HepG2 (cell line): Measurements from ENCODE around the gene MDFI. TPM values are rescaled to one million over a fixed set of nuclear protein-coding genes. Genes with fewer than 3 reads are reported as not detected.

Experiments
- ATAC-seq: fragments of 200-7000 bp; cut with Tn5 transposase; 3 replicates; pipeline ENCODE4 v1.9.1; 2020; ENCODE audit warnings: mild to moderate bottlenecking, moderate library complexity
- BruUV-seq: library from RNA; stranded (reverse); fragments of 400-500 nt; replicated peaks from 2 replicates; lab custom pipeline; 2021; lab: Mats Ljungman, UMichigan
- CTCF ChIA-PET: fragments of 300-600 bp; formaldehyde crosslinking; extraction: SDS; loops from one replicate; lab custom pipeline; 2021; ENCODE audit warnings: low total read pairs, inconsistent platforms, low intra/inter-chr PET ratio; lab: Yijun Ruan, JAX
- POLR2A ChIA-PET: fragments of 350-600 bp; sonication (Branson Sonifier 250); formaldehyde crosslinking; loops from one replicate; lab custom pipeline; 2020; ENCODE audit warnings: antibody characterized with exemption, inconsistent platforms; lab: Yijun Ruan, JAX
- DNase-seq: peaks from one replicate; pipeline ENCODE4 v3.0.0-alpha.2; 2015; ENCODE audit warnings: low spot score
- FAIRE-seq: peaks from 3 replicates; lab custom pipeline; 2011; peaks lifted over from hg19 to GRCh38; lab: Jason Lieb, UNC
- H2AFZ ChIP-seq: one replicate; pipeline ENCODE4 v1.6.1; 2011; ENCODE audit warnings: low read length, inconsistent platforms
- H3K27ac ChIP-seq: fragments of 300-600 bp; 3 replicates; pipeline ENCODE4 v1.8.0; 2011; ENCODE audit warnings: mixed run types, mild to moderate bottlenecking, mixed read lengths, low read length, inconsistent platforms; ENCODE audit not compliant: insufficient read depth; ENCODE audit errors: extremely low read length
- H3K27me3 ChIP-seq, 2 experiments: fragments of 200-600 bp in 1 of 2; 2 replicates in 1 of 2; 3 replicates in 1 of 2; pipeline versions ENCODE4 v1.6.0 to v1.8.0; 2011; ENCODE audit warnings: low read length in 2 of 2, mild to moderate bottlenecking in 2 of 2, moderate library complexity in 2 of 2, inconsistent platforms in 1 of 2; ENCODE audit not compliant: insufficient read depth in 2 of 2, control insufficient read depth in 1 of 2
- H3K36me3 ChIP-seq, 2 experiments: fragments of 200-600 bp in 1 of 2; replicated peaks in 1 of 2; 2 replicates in 1 of 2; 3 replicates in 1 of 2; pipeline versions ENCODE4 v1.5.1 to v1.8.0; 2011; ENCODE audit warnings: low read length in 2 of 2, inconsistent platforms in 1 of 2; ENCODE audit not compliant: insufficient read depth in 2 of 2, control insufficient read depth in 1 of 2
- H3K4me1 ChIP-seq: 2 replicates; pipeline ENCODE4 v1.5.1; 2012; ENCODE audit warnings: low read length, inconsistent platforms; ENCODE audit not compliant: insufficient read depth
- H3K4me2 ChIP-seq: 2 replicates; pipeline ENCODE4 v1.6.0; 2011; ENCODE audit warnings: low read depth, low read length, inconsistent platforms
- H3K4me3 ChIP-seq, 3 experiments: fragments of 200-600 bp in 1 of 3; sonication (generic), shearing (Covaris generic) in 1 of 3; replicated peaks in 1 of 3; 2 replicates each; pipeline ENCODE4 v1.5.1; 2011 to 2016; ENCODE audit warnings: low read length in 3 of 3, inconsistent platforms in 2 of 3, low read depth in 2 of 3, mild to moderate bottlenecking in 2 of 3, control low read depth in 1 of 3, mixed read lengths in 1 of 3; ENCODE audit not compliant: insufficient read depth in 1 of 3
- H3K79me2 ChIP-seq: one replicate; pipeline ENCODE4 v1.6.1; 2011; ENCODE audit warnings: low read length, inconsistent platforms; ENCODE audit not compliant: insufficient read depth
- H3K9ac ChIP-seq: 2 replicates; pipeline ENCODE4 v1.6.0; 2011; ENCODE audit warnings: mild to moderate bottlenecking, low read depth, low read length, inconsistent platforms; ENCODE audit not compliant: insufficient read depth
- H3K9me3 ChIP-seq: 2 replicates; pipeline ENCODE4 v1.5.1; 2012; ENCODE audit warnings: mild to moderate bottlenecking, low read length
- H4K20me1 ChIP-seq: 2 replicates; pipeline ENCODE4 v1.6.0; 2011; ENCODE audit warnings: inconsistent platforms, mild to moderate bottlenecking, low read length, moderate library complexity; ENCODE audit not compliant: insufficient read depth
- ARNTL ChIP-seq: sonication (generic); formaldehyde crosslinking; IDR thresholded peaks from 2 replicates; pipeline ENCODE4 v1.4.0; 2020; ENCODE audit warnings: mild to moderate bottlenecking, missing genetic modification reagents
- CHD2 ChIP-seq: IDR thresholded peaks from 2 replicates; pipeline ENCODE4 v1.6.1; 2011; ENCODE audit warnings: low read depth, low read length, improper control_type of control experiment
- ESRRA ChIP-seq: sonication (generic); formaldehyde crosslinking; IDR thresholded peaks from 2 replicates; pipeline ENCODE4 v1.5.1; 2020; ENCODE audit warnings: mild to moderate bottlenecking, low read depth, missing genetic modification reagents
- HNRNPL ChIP-seq: fragments of 200-400 bp; formaldehyde crosslinking; IDR thresholded peaks from 2 replicates; pipeline ENCODE4 v1.6.1; 2017; ENCODE audit warnings: mild to moderate bottlenecking, low read depth, low read length
- TBP ChIP-seq: sonication (generic); formaldehyde crosslinking; IDR thresholded peaks from 2 replicates; pipeline ENCODE4 v1.5.0; 2020; ENCODE audit warnings: missing genetic modification reagents
- ZFP82 ChIP-seq: sonication (generic); formaldehyde crosslinking; IDR thresholded peaks from 2 replicates; pipeline ENCODE4 v1.5.1; 2020; ENCODE audit warnings: mild to moderate bottlenecking, missing genetic modification reagents, borderline replicate concordance
- ZMYM4 ChIP-seq: sonication (generic); formaldehyde crosslinking; IDR thresholded peaks from 2 replicates; pipeline ENCODE4 v1.8.1; 2023; ENCODE audit warnings: mild to moderate bottlenecking, missing genetic modification reagents
- ZNF432 ChIP-seq: sonication (generic); formaldehyde crosslinking; IDR thresholded peaks from 2 replicates; pipeline ENCODE4 v1.5.0; 2020; ENCODE audit warnings: missing genetic modification reagents, mild to moderate bottlenecking, borderline replicate concordance
- ZNF772 ChIP-seq: sonication (generic); formaldehyde crosslinking; IDR thresholded peaks from 2 replicates; pipeline ENCODE4 v1.5.0; 2020; ENCODE audit warnings: mild to moderate bottlenecking, missing genetic modification reagents
- WGBS: methylation state at CpG from one replicate; pipeline ENCODE4 v1.1.6; 2017; ENCODE audit warnings: low lambda C conversion rate; 5-methylcytosine and 5-hydroxymethylcytosine counted together
- in situ Hi-C: cut with HindIII; loops from 2 replicates; pipeline ENCODE4 v1.10.0; 2017; ENCODE audit warnings: low pct_unique_long_range_greater_than_20kb; ENCODE audit not compliant: extremely low pct_ligation_motif_present
- intact Hi-C: fragments of 100-400 bp; cut with micrococcal nuclease; formaldehyde crosslinking; loops from one replicate; pipeline ENCODE4 v1.10.0; 2022; ENCODE audit not compliant: unreplicated experiment
- polyA plus RNA-seq, 8 experiments: library from polyadenylated mRNA; depleted of rRNA in 3 of 8; stranded (reverse) in 7 of 8; unstranded in 1 of 8; fragments of >200 nt; fragmentation: Illumina TruSeq in 4 of 8; extraction: Trizol in 4 of 8; gene quantifications; 2 replicates each; pipeline versions ENCODE4 v1.2.1 to v1.2.3, GENCODE V29; 2011 to 2016; ENCODE audit warnings: low read depth in 4 of 8, missing spikeins in 1 of 8, mixed read lengths in 1 of 8; ENCODE audit not compliant: insufficient read depth in 1 of 8
- total RNA-seq, 5 experiments: library from RNA; depleted of rRNA; stranded (reverse); fragments of >200 nt; fragmentation: Illumina TruSeq; extraction: Trizol; gene quantifications; 2 replicates each; pipeline ENCODE4 v1.2.3, GENCODE V29; 2016; ENCODE audit warnings: low read depth in 1 of 5
- TF ChIP-seq, protein P1 (sequence below): sonication (generic); formaldehyde crosslinking; IDR thresholded peaks from 2 replicates; pipeline ENCODE4 v1.4.0; 2020; ENCODE audit warnings: missing genetic modification reagents
- TF ChIP-seq, protein P2 (sequence below): sonication (generic); formaldehyde crosslinking; IDR thresholded peaks from 2 replicates; pipeline ENCODE4 v1.5.0; 2020; ENCODE audit warnings: mild to moderate bottlenecking, missing genetic modification reagents
- TF ChIP-seq, protein P3 (sequence below): IDR thresholded peaks from 2 replicates; pipeline ENCODE4 v1.6.1; 2016; ENCODE audit warnings: mild to moderate bottlenecking, missing biosample characterization, missing genetic modification reagents

MDFI gene
- total and polyA plus RNA-seq, 2 of the 13 experiments (the other 11 are each of a cell fraction or from before 2014, with no cell fraction given) = 0.28 TPM; not detected in 1

DNA sequence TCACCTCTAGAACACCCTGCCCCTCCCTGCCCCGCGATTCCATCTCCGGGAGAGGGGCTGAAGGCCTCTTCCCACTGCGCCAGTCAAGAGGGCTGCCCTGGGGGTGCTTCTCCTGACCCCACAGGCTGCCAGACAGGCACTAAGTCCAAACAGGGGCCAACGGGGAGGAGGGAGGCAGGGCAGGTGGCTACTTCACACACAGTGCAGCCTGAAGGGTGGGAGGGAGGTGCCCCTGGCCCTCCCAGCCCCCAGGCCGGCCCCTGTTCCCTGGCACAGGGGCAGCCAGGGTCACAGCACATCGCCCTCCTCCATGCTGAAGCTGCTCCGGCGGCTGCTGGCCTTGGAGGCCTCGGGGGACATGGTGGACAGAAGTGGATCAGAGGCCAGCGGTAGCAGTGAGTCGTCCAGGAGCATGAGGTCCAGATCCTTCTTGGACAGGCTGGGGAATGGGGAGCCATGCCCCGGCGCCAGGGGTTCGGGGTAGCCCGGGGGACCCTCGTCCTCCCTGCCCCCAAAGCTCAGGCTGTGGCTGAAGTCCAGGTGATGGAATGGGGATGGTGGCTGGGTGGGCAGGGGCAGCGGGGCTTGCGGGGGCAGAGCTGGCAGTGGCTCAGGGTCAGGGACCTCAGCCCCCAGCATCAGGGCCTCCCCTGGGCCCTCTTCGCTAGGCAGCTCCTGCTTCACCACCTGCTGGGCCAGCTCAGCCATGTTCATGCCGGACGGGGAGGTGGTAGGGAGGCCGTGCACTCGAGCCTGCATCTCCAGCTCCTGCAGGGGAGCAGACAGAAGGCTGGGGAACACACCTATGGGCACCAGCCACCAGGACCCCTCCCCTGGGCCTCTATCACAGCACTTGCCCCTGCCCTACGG lies 46.3 kb downstream of the MDFI start (continued):
- TF ChIP-seq, protein P1, sequence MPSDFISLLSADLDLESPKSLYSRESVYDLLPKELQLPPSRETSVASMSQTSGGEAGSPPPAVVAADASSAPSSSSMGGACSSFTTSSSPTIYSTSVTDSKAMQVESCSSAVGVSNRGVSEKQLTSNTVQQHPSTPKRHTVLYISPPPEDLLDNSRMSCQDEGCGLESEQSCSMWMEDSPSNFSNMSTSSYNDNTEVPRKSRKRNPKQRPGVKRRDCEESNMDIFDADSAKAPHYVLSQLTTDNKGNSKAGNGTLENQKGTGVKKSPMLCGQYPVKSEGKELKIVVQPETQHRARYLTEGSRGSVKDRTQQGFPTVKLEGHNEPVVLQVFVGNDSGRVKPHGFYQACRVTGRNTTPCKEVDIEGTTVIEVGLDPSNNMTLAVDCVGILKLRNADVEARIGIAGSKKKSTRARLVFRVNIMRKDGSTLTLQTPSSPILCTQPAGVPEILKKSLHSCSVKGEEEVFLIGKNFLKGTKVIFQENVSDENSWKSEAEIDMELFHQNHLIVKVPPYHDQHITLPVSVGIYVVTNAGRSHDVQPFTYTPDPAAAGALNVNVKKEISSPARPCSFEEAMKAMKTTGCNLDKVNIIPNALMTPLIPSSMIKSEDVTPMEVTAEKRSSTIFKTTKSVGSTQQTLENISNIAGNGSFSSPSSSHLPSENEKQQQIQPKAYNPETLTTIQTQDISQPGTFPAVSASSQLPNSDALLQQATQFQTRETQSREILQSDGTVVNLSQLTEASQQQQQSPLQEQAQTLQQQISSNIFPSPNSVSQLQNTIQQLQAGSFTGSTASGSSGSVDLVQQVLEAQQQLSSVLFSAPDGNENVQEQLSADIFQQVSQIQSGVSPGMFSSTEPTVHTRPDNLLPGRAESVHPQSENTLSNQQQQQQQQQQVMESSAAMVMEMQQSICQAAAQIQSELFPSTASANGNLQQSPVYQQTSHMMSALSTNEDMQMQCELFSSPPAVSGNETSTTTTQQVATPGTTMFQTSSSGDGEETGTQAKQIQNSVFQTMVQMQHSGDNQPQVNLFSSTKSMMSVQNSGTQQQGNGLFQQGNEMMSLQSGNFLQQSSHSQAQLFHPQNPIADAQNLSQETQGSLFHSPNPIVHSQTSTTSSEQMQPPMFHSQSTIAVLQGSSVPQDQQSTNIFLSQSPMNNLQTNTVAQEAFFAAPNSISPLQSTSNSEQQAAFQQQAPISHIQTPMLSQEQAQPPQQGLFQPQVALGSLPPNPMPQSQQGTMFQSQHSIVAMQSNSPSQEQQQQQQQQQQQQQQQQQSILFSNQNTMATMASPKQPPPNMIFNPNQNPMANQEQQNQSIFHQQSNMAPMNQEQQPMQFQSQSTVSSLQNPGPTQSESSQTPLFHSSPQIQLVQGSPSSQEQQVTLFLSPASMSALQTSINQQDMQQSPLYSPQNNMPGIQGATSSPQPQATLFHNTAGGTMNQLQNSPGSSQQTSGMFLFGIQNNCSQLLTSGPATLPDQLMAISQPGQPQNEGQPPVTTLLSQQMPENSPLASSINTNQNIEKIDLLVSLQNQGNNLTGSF = no peak
- no peak for TF ChIP-seq ZNF432 (CRISPR knock-in tag)
- no peak for TF ChIP-seq ZFP82 (CRISPR knock-in tag)
- TF ChIP-seq TBP (CRISPR knock-in tag) = no peak

DNA sequence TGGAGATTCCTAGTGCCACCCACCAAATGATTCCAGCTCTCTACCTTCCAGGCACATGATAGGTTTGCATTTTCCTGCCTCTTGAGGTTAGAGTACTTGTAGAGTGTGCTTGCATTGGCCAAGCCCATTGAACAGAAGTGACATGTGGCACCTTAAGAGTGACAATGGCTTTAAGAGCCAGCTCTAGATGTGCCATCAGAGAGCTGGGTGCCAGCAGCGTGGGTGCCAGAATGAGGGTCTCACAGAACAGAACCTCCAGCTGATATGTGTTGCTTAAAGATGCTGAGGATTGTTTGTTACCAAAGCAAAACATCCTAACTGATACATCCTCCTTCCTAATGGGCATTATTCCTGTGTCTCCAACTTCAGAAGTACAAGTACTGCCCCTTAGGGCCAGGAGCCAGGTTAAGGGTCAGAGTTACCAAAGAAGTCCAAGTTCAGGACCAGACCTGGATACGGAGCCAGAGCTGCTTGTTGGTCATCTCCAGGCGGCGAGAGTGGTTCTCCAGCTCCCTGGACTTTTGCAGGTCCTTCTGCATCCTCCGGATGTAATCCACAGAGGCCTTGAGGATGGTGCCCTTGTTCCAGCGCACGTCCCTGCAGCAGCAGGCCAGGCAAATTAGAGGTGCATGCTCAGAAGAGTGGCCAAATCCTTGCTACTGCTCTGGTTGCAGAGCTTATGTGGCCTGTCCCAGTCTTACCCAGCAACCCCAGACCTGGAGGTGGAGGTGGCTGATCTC lies 47.5 kb downstream of the MDFI start:
- intact Hi-C loops (no loop called here), in situ Hi-C loops (no loop called here)
- WGBS = 90% methylated on average over 6 of the region's 7 CpGs
- TF ChIP-seq, protein P2, sequence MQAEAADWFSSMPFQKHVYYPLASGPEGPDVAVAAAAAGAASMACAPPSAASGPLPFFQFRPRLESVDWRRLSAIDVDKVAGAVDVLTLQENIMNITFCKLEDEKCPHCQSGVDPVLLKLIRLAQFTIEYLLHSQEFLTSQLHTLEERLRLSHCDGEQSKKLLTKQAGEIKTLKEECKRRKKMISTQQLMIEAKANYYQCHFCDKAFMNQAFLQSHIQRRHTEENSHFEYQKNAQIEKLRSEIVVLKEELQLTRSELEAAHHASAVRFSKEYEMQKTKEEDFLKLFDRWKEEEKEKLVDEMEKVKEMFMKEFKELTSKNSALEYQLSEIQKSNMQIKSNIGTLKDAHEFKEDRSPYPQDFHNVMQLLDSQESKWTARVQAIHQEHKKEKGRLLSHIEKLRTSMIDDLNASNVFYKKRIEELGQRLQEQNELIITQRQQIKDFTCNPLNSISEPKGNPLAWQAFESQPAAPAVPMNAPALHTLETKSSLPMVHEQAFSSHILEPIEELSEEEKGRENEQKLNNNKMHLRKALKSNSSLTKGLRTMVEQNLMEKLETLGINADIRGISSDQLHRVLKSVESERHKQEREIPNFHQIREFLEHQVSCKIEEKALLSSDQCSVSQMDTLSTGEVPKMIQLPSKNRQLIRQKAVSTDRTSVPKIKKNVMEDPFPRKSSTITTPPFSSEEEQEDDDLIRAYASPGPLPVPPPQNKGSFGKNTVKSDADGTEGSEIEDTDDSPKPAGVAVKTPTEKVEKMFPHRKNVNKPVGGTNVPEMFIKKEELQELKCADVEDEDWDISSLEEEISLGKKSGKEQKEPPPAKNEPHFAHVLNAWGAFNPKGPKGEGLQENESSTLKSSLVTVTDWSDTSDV (CRISPR knock-in tag) = no peak
- TF ChIP-seq ZNF772 (CRISPR knock-in tag) (no peak), ARNTL (no peak), ZMYM4 (no peak), HNRNPL (no peak), ESRRA (no peak), CHD2 (no peak)
- TF ChIP-seq, protein P3, sequence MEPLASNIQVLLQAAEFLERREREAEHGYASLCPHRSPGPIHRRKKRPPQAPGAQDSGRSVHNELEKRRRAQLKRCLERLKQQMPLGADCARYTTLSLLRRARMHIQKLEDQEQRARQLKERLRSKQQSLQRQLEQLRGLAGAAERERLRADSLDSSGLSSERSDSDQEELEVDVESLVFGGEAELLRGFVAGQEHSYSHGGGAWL = no peak

More for the DNA sequence above, 47.5 kb downstream of the MDFI start:
- Histone ChIP-seq H3K27me3 (peaks cover 4 to 8% of the 10 kb centered on the region in 2 experiments; a peak in 3 of 5 replicates), H3K36me3 (peaks cover 5 to 11% of the 10 kb centered on the region in 2 experiments; a peak in 1 of 5 replicates), H3K4me2 (no peak overlapping the region), H2AFZ (no peak overlapping the region), H3K79me2 (no peaks in the 10 kb centered on the region), H3K4me3 (no peak overlapping the region), H3K4me1 (peaks cover 25% of the 10 kb centered on the region), H3K9me3 (no peaks in the 10 kb centered on the region), H3K9ac (no peak overlapping the region), H3K27ac (no peak overlapping the region), H4K20me1 (no peaks in the 10 kb centered on the region)
- no TSS peak for BruUV-seq
- ChIA-PET POLR2A (no interaction called here), CTCF (interaction anchor here (0.7 to 6.0 kb wide), 2 partner anchors 318 to 324 kb away, joined by 3 to 154 read pairs; no protein-coding TSS in a partner anchor)
- DNase-seq = no peak
- no peak for FAIRE-seq
- no peak for ATAC-seq
